Neural progenitor cell (in vitro differentiated cells): ENCODE data around the gene ASIC1. TPM values are rescaled to one million over a fixed set of nuclear protein-coding genes. Genes with fewer than 3 reads are reported as not detected.

Experiments
- DNase-seq: peaks from one replicate; pipeline ENCODE4 v3.0.0-alpha.2; 2016; ENCODE audit warnings: low spot score
- H2AFZ ChIP-seq: fragments of 200-600 bp; sonication (generic); replicated peaks from 2 replicates; pipeline ENCODE4 v1.6.1; 2016; ENCODE audit warnings: antibody characterized with exemption
- H3F3A ChIP-seq: fragments of 200-600 bp; sonication (generic); 2 replicates; pipeline ENCODE4 v1.6.1; 2016; ENCODE audit warnings: antibody characterized with exemption, low read depth
- H3K27ac ChIP-seq: fragments of 200-600 bp; sonication (generic); 2 replicates; pipeline ENCODE4 v1.5.1; 2016; ENCODE audit warnings: mild to moderate bottlenecking
- H3K27me3 ChIP-seq: fragments of 200-600 bp; sonication (generic); 2 replicates; pipeline ENCODE4 v1.6.1; 2016; ENCODE audit warnings: mild to moderate bottlenecking, moderate library complexity
- H3K36me3 ChIP-seq: fragments of 200-600 bp; sonication (generic); 2 replicates; pipeline ENCODE4 v1.5.1; 2016
- H3K4me1 ChIP-seq: fragments of 200-600 bp; sonication (generic); 2 replicates; pipeline ENCODE4 v1.6.1; 2016; ENCODE audit warnings: mixed run types
- H3K4me2 ChIP-seq: fragments of 200-600 bp; sonication (generic); 2 replicates; pipeline ENCODE4 v1.6.1; 2016
- H3K4me3 ChIP-seq: fragments of 200-600 bp; sonication (generic); 2 replicates; pipeline ENCODE4 v1.5.1; 2016
- H3K79me2 ChIP-seq: fragments of 200-600 bp; sonication (generic); 2 replicates; pipeline ENCODE4 v1.6.1; 2016; ENCODE audit warnings: low read depth
- H3K9ac ChIP-seq: fragments of 200-600 bp; sonication (generic); 2 replicates; pipeline ENCODE4 v1.6.1; 2016
- H3K9me3 ChIP-seq: fragments of 200-600 bp; sonication (generic); 2 replicates; pipeline ENCODE4 v1.5.1; 2016; ENCODE audit warnings: low read depth
- H4K20me1 ChIP-seq: fragments of 200-600 bp; sonication (generic); 2 replicates; pipeline ENCODE4 v1.6.1; 2016; ENCODE audit warnings: low read depth
- H3K27ac Mint-ChIP-seq: 3 replicates; pipeline ENCODE4 v1.8.0; 2021; ENCODE audit warnings: mixed read lengths
- H3K27me3 Mint-ChIP-seq: 2 replicates; pipeline ENCODE4 v1.8.0; 2022; ENCODE audit warnings: low read depth, mild to moderate bottlenecking, inconsistent platforms, moderate library complexity, mixed read lengths; ENCODE audit not compliant: insufficient read depth
- H3K36me3 Mint-ChIP-seq: 3 replicates; pipeline ENCODE4 v1.8.0; 2021; ENCODE audit warnings: mixed read lengths
- H3K4me1 Mint-ChIP-seq: 3 replicates; pipeline ENCODE4 v1.8.0; 2021; ENCODE audit warnings: mixed read lengths
- H3K4me3 Mint-ChIP-seq: 3 replicates; pipeline ENCODE4 v1.8.0; 2021; ENCODE audit warnings: mild to moderate bottlenecking, moderate library complexity, mixed read lengths
- H3K9me3 Mint-ChIP-seq: 3 replicates; pipeline ENCODE4 v1.8.0; 2020; ENCODE audit warnings: mixed read lengths
- EZH2 ChIP-seq: fragments of 200-600 bp; sonication (generic); IDR thresholded peaks from 2 replicates; pipeline ENCODE4 v1.6.1; 2017; ENCODE audit warnings: antibody characterized with exemption, mild to moderate bottlenecking, moderate library complexity
- EZH2phosphoT487 ChIP-seq: fragments of 200-600 bp; sonication (generic); IDR thresholded peaks from 2 replicates; pipeline ENCODE4 v1.6.1; 2017; ENCODE audit warnings: antibody characterized with exemption
- total RNA-seq: library from RNA; depleted of rRNA; stranded (reverse); fragments of >200 nt; gene quantifications from 2 replicates; pipeline ENCODE4 v1.2.3, GENCODE V29; 2015; ENCODE audit warnings: low replicate concordance
- TF ChIP-seq, protein P1 (sequence below): fragments of 200-600 bp; sonication (generic); IDR thresholded peaks from 2 replicates; pipeline ENCODE4 v1.5.1; 2017; ENCODE audit warnings: antibody characterized with exemption, mild to moderate bottlenecking

Gene ASIC1
- total RNA-seq, 1 donor from 2014 or later: 2.5 TPM

DNA sequence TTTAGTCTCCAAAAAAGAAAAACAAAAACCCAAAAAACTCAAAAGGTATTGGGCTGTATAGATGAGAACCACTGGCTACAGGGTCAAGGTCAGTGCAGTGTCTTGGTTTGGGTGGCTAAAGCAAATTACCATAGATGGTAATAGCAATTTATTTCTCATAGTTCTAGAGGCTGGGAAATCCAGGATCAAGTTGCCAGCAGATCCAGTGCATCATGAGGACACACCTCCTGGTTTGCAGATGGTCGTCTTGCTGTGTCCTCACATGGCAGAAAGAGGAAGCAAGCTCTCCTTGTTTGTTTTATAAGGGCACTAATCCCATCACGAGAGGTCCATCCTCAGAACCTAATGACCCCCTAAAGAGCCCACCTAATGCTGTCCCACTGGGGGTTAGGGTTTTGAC is 65.8 kb downstream of the ASIC1 start:
- Histone ChIP-seq H4K20me1 (no peaks in the 10 kb centered on the region), H2AFZ (no peak overlapping the region), H3K4me2 (no peak overlapping the region), H3K27ac (no peak overlapping the region), H3K4me3 (no peak overlapping the region), H3K36me3 (no peaks in the 10 kb centered on the region), H3K79me2 (no peaks in the 10 kb centered on the region), H3K4me1 (no peaks in the 10 kb centered on the region), H3K9me3 (no peaks in the 10 kb centered on the region), H3F3A (peaks cover 10% of the 10 kb centered on the region), H3K9ac (no peak overlapping the region), H3K27me3 (no peaks in the 10 kb centered on the region)
- DNase-seq: no peak
- Mint-ChIP-seq H3K9me3 (no peaks in the 10 kb centered on the region), H3K27me3 (peaks cover 5% of the 10 kb centered on the region), H3K27ac (no peak overlapping the region), H3K4me1 (no peaks in the 10 kb centered on the region), H3K4me3 (no peak overlapping the region), H3K36me3 (peaks cover 14% of the 10 kb centered on the region)
- no peak for TF ChIP-seq EZH2phosphoT487
- no peak for TF ChIP-seq EZH2
- TF ChIP-seq, protein P1, sequence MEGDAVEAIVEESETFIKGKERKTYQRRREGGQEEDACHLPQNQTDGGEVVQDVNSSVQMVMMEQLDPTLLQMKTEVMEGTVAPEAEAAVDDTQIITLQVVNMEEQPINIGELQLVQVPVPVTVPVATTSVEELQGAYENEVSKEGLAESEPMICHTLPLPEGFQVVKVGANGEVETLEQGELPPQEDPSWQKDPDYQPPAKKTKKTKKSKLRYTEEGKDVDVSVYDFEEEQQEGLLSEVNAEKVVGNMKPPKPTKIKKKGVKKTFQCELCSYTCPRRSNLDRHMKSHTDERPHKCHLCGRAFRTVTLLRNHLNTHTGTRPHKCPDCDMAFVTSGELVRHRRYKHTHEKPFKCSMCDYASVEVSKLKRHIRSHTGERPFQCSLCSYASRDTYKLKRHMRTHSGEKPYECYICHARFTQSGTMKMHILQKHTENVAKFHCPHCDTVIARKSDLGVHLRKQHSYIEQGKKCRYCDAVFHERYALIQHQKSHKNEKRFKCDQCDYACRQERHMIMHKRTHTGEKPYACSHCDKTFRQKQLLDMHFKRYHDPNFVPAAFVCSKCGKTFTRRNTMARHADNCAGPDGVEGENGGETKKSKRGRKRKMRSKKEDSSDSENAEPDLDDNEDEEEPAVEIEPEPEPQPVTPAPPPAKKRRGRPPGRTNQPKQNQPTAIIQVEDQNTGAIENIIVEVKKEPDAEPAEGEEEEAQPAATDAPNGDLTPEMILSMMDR: no peak

DNA sequence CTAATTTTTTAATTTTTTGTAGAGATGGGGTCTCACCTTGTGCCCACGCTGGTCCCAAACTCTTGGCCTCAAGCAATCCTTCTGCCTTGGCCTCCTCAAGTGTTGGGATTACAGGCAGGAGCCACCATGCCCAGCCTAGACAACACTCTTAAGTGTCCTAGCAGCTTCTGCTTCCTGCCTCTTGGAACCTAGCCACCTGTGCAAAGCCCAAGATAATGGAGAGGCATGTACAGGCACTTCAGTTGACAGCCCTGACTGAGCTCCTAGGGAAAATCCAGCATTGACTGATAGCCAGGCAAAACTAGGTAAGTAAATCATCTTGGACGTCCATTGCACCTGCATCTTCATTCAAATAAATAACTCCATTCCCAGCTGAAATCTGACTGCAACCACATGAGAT is 70.2 kb downstream of the ASIC1 start:
- Mint-ChIP-seq H3K4me1 (no peaks in the 10 kb centered on the region), H3K36me3 (peaks cover 21% of the 10 kb centered on the region), H3K27ac (no peak overlapping the region), H3K27me3 (peaks cover 5% of the 10 kb centered on the region), H3K4me3 (no peak overlapping the region), H3K9me3 (no peaks in the 10 kb centered on the region)
- TF ChIP-seq EZH2 (no peak), EZH2phosphoT487 (no peak)
- TF ChIP-seq, protein P1: no peak
- Histone ChIP-seq H4K20me1 (peaks cover under 1% of the 10 kb centered on the region), H3K36me3 (peaks cover 3% of the 10 kb centered on the region), H3K4me3 (no peak overlapping the region), H3K9ac (no peak overlapping the region), H3K9me3 (no peaks in the 10 kb centered on the region), H3K4me2 (no peak overlapping the region), H3K27me3 (no peaks in the 10 kb centered on the region), H3F3A (peaks cover 10% of the 10 kb centered on the region), H3K27ac (no peak overlapping the region), H3K4me1 (no peaks in the 10 kb centered on the region), H2AFZ (no peak overlapping the region), H3K79me2 (no peaks in the 10 kb centered on the region)
- no peak for DNase-seq

DNA sequence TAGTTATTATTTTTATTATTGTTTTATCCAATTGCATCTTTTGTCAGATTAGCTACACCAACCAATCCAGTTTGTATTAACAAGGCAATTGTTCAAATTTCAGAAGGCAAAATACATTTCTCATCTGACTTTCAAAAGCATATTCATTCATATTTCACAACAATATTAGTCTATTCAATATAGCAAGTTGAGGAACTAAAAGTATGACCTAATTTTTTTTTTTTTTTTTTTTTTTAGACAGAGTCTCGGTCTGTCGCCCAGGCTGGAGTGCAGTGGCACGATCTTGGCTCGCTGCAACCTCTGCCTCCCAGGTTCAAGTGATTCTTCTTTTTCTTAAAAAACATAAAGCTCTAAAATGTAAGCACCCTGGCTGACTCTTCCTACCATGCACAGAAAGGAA is 71.9 kb downstream of the ASIC1 start:
- Histone ChIP-seq H3K79me2 (no peaks in the 10 kb centered on the region), H3F3A (peaks cover 20% of the 10 kb centered on the region), H3K4me1 (no peaks in the 10 kb centered on the region), H3K4me2 (no peak overlapping the region), H4K20me1 (peaks cover 4% of the 10 kb centered on the region), H2AFZ (no peak overlapping the region), H3K27me3 (no peaks in the 10 kb centered on the region), H3K4me3 (no peak overlapping the region), H3K9ac (no peak overlapping the region), H3K36me3 (peaks cover 7% of the 10 kb centered on the region), H3K9me3 (no peaks in the 10 kb centered on the region), H3K27ac (no peak overlapping the region)
- no peak for TF ChIP-seq EZH2phosphoT487
- TF ChIP-seq, protein P1: no peak
- TF ChIP-seq EZH2: no peak
- H3K4me3 Mint-ChIP-seq: no peak overlapping the region
- H3K9me3 Mint-ChIP-seq: no peaks in the 10 kb centered on the region
- DNase-seq: no peak
- H3K36me3 Mint-ChIP-seq: peaks cover 13% of the 10 kb centered on the region
- no peaks in the 10 kb centered on the region for H3K4me1 Mint-ChIP-seq
- H3K27ac Mint-ChIP-seq: no peak overlapping the region
- peaks cover 2% of the 10 kb centered on the region for H3K27me3 Mint-ChIP-seq
